Liver (tissue), 3 donors: ENCODE data around the gene DNAJB6.

Experiments used
- ATF3 ChIP-seq: IDR thresholded peaks from 2 replicates; pipeline ENCODE4 v1.6.1; 2016; ENCODE audit warnings: antibody characterized with exemption
- CTCF ChIP-seq: fragments of 150-350 bp; IDR thresholded peaks from 2 replicates; pipeline ENCODE4 v1.5.1; 2017; ENCODE audit warnings: improper control_type of control experiment, low read depth, low read length; ENCODE audit not compliant: missing input control
- GABPA ChIP-seq, 2 donors: IDR thresholded peaks in 1 of 2; conservative IDR thresholded peaks in 1 of 2; 2 replicates each; pipeline ENCODE4 v1.6.1; 2016; ENCODE audit warnings: antibody characterized with exemption in 2 of 2, mild to moderate bottlenecking in 1 of 2, moderate library complexity in 1 of 2
- HNF4A ChIP-seq, 2 donors: conservative IDR thresholded peaks; 2 replicates each; pipeline ENCODE4 v1.6.1; 2016; ENCODE audit warnings: antibody characterized with exemption in 2 of 2, mild to moderate bottlenecking in 2 of 2
- JUND ChIP-seq, 2 donors: IDR thresholded peaks; 2 replicates each; pipeline ENCODE4 v1.6.1; 2016; ENCODE audit warnings: antibody characterized with exemption in 2 of 2
- MAX ChIP-seq: IDR thresholded peaks from 2 replicates; pipeline ENCODE4 v1.6.1; 2016; ENCODE audit warnings: antibody characterized with exemption
- NR2F2 ChIP-seq: IDR thresholded peaks from 2 replicates; pipeline ENCODE4 v1.6.1; 2016; ENCODE audit warnings: antibody characterized with exemption
- RAD21 ChIP-seq, 2 donors: IDR thresholded peaks; 2 replicates each; pipeline ENCODE4 v1.6.1; 2016; ENCODE audit warnings: antibody characterized with exemption in 2 of 2, mild to moderate bottlenecking in 2 of 2
- REST ChIP-seq: IDR thresholded peaks from 2 replicates; pipeline ENCODE4 v1.6.1; 2016; ENCODE audit warnings: antibody characterized with exemption, mild to moderate bottlenecking
- RXRA ChIP-seq, 2 donors: IDR thresholded peaks; 2 replicates each; pipeline ENCODE4 v1.6.1; 2017 to 2018; ENCODE audit warnings: antibody characterized with exemption in 2 of 2, mild to moderate bottlenecking in 1 of 2
- SP1 ChIP-seq: IDR thresholded peaks from 2 replicates; pipeline ENCODE4 v1.6.1; 2018; ENCODE audit warnings: antibody characterized with exemption, mild to moderate bottlenecking
- TAF1 ChIP-seq: conservative IDR thresholded peaks from 2 replicates; pipeline ENCODE4 v1.6.1; 2016; ENCODE audit warnings: antibody characterized with exemption, mild to moderate bottlenecking
- YY1 ChIP-seq: IDR thresholded peaks from 2 replicates; pipeline ENCODE4 v1.6.1; 2016; ENCODE audit warnings: antibody characterized with exemption, mild to moderate bottlenecking
- ZBTB33 ChIP-seq: IDR thresholded peaks from 2 replicates; pipeline ENCODE4 v1.6.1; 2016; ENCODE audit warnings: antibody characterized with exemption
- donor health status: healthy.
- donor health status: healthy.

- no peak for TF ChIP-seq CTCF
- TF ChIP-seq YY1, result no peak
- TF ChIP-seq RAD21 (IDR thresholded peaks at IDR 0.05), result no peak
- no peak for TF ChIP-seq MAX
- TF ChIP-seq TAF1, result no peak
- no peak for TF ChIP-seq SP1
- no peak for TF ChIP-seq NR2F2
- TF ChIP-seq REST, result no peak
- TF ChIP-seq JUND (IDR thresholded peaks at IDR 0.05), result no peak
- no peak for TF ChIP-seq ATF3
- no peak for TF ChIP-seq RXRA (IDR thresholded peaks at IDR 0.05)
- TF ChIP-seq ZBTB33, result no peak
- no peak for TF ChIP-seq GABPA (IDR thresholded peaks at IDR 0.05 in 1 of 2, conservative IDR thresholded peaks at IDR 0.05 in 1 of 2)
- TF ChIP-seq HNF4A (conservative IDR thresholded peaks at IDR 0.05), result no peak
Measured at GRCh38 chr7:157426463-157427301, 89.9 kb downstream of the DNAJB6 start.
